NT2/D1 (cell line): ENCODE data around the gene ANKRD29.

Experiments used
- DNase-seq: peaks from one replicate; pipeline ENCODE4 v3.0.0-alpha.2; 2011; ENCODE audit warnings: low read depth, low spot score
- H3K27me3 ChIP-seq: 2 replicates; pipeline ENCODE4 v1.6.0; 2011; ENCODE audit warnings: mild to moderate bottlenecking; ENCODE audit not compliant: insufficient read length, insufficient read depth
- H3K36me3 ChIP-seq: 2 replicates; pipeline ENCODE4 v1.6.1; 2011; ENCODE audit warnings: mild to moderate bottlenecking, low read length, mixed read lengths; ENCODE audit not compliant: insufficient read depth, insufficient read length
- H3K4me1 ChIP-seq: 2 replicates; pipeline ENCODE4 v1.5.1; 2011; ENCODE audit not compliant: insufficient read depth, insufficient read length
- H3K4me3 ChIP-seq: 2 replicates; pipeline ENCODE4 v1.5.1; 2011; ENCODE audit warnings: low read depth; ENCODE audit not compliant: insufficient read length
- H3K9ac ChIP-seq: 2 replicates; pipeline ENCODE4 v1.6.0; 2011; ENCODE audit warnings: low read depth; ENCODE audit not compliant: insufficient read length
- H3K9me3 ChIP-seq: 2 replicates; pipeline ENCODE4 v1.5.1; 2011; ENCODE audit warnings: mild to moderate bottlenecking, low read length; ENCODE audit not compliant: insufficient read depth
- SUZ12 ChIP-seq: IDR thresholded peaks from 2 replicates; pipeline ENCODE4 v1.6.1; 2011; ENCODE audit not compliant: insufficient read length, insufficient read depth; ENCODE audit errors: extremely low read depth
- YY1 ChIP-seq: IDR thresholded peaks from 2 replicates; pipeline ENCODE4 v1.6.1; 2011; ENCODE audit not compliant: insufficient read length, insufficient read depth
- ZNF274 ChIP-seq: IDR thresholded peaks from 2 replicates; pipeline ENCODE4 v1.6.1; 2011; ENCODE audit warnings: mild to moderate bottlenecking, low read depth, low read length

The ANKRD29 gene

GRCh38 chr18:23575309-23575651 is 87.4 kb downstream of the ANKRD29 start:
- Histone ChIP-seq H3K9me3 (no peaks in the 10 kb centered on the region; the same call in 1 of the 2 replicates), H3K4me3 (no peak overlapping the region), H3K4me1 (no peaks in the 10 kb centered on the region), H3K9ac (no peak overlapping the region), H3K36me3 (peaks cover 34% of the 10 kb centered on the region), H3K27me3 (no peaks in the 10 kb centered on the region)
- no peak for DNase-seq
- TF ChIP-seq YY1 (no peak), ZNF274 (no peak), SUZ12 (no peak)

GRCh38 chr18:23574611-23575308 is 88.0 kb downstream of the ANKRD29 start:
- Histone ChIP-seq H3K9me3 (no peaks in the 10 kb centered on the region; the same call in 1 of the 2 replicates), H3K27me3 (no peaks in the 10 kb centered on the region), H3K36me3 (peaks cover 40% of the 10 kb centered on the region), H3K4me3 (no peak overlapping the region), H3K9ac (no peak overlapping the region), H3K4me1 (no peaks in the 10 kb centered on the region)
- TF ChIP-seq ZNF274: no peak
- TF ChIP-seq YY1: no peak
- TF ChIP-seq SUZ12: no peak
- DNase-seq: no peak

GRCh38 chr18:23573626-23574431 is 88.9 kb downstream of the ANKRD29 start:
- Histone ChIP-seq H3K4me1 (no peaks in the 10 kb centered on the region), H3K36me3 (peaks cover 48% of the 10 kb centered on the region), H3K9me3 (no peaks in the 10 kb centered on the region; the same call in 1 of the 2 replicates), H3K4me3 (no peak overlapping the region), H3K27me3 (no peaks in the 10 kb centered on the region), H3K9ac (no peak overlapping the region)
- no peak for DNase-seq
- TF ChIP-seq YY1 (no peak), SUZ12 (no peak), ZNF274 (no peak)

DNA sequence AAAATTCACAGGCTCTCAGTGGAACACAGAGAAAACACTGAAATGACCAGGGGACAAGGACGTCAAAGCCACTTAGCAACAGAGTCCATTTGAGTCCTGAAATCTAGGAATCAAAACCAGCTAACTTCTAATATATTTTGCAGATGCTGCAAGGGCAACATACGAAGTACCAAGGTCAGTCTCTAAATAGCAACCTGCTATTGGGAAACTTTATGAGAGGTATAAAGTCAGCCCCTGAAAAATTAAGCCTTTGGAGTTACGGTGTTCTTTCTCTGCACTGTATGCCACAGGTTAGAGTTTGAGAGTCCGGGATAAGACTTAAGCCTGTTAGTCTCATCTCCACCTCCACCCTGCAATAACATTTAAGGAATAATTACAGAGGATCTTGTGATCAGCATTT is 89.7 kb downstream of the ANKRD29 start:
- H3K4me1 ChIP-seq: no peaks in the 10 kb centered on the region
- H3K27me3 ChIP-seq: no peaks in the 10 kb centered on the region
- H3K9me3 ChIP-seq: no peaks in the 10 kb centered on the region
- TF ChIP-seq ZNF274: no peak
- TF ChIP-seq YY1: no peak
- TF ChIP-seq SUZ12: no peak
- DNase-seq: no peak
- H3K9ac ChIP-seq: no peak overlapping the region
- H3K4me3 ChIP-seq: no peak overlapping the region
- peaks cover 52% of the 10 kb centered on the region for H3K36me3 ChIP-seq

- H3K9ac ChIP-seq: no peak overlapping the region
- H3K4me1 ChIP-seq: no peaks in the 10 kb centered on the region
- TF ChIP-seq SUZ12: no peak
- TF ChIP-seq ZNF274: no peak
- H3K36me3 ChIP-seq: peaks cover 57% of the 10 kb centered on the region
- no peak overlapping the region for H3K4me3 ChIP-seq
- H3K9me3 ChIP-seq: no peaks in the 10 kb centered on the region
- no peak for DNase-seq
- no peaks in the 10 kb centered on the region for H3K27me3 ChIP-seq
These were observed 90.1 kb downstream of the ANKRD29 start for GRCh38 chr18:23572570-23572969.

DNA sequence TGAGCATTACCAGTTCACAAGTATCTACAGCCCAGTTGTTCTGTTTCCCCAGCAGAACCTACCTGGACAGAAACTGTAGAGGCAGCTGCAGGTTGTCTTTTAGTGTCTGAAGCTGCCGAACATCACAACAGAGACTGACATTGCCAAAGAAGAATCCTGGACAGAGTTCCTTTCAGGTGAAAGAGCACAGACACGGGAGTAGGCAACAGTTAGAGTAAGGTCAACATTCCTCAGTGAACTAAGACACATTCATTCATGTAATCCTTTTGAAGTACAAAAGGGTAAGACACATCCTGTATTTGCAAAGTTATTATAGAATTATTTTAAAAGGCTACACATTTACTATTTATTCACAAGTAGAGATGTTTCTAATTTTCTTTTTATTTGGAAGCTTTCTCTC is 90.7 kb downstream of the ANKRD29 start:
- Histone ChIP-seq H3K4me1 (no peaks in the 10 kb centered on the region), H3K36me3 (peaks cover 61% of the 10 kb centered on the region)
- DNase-seq: no peak

DNA sequence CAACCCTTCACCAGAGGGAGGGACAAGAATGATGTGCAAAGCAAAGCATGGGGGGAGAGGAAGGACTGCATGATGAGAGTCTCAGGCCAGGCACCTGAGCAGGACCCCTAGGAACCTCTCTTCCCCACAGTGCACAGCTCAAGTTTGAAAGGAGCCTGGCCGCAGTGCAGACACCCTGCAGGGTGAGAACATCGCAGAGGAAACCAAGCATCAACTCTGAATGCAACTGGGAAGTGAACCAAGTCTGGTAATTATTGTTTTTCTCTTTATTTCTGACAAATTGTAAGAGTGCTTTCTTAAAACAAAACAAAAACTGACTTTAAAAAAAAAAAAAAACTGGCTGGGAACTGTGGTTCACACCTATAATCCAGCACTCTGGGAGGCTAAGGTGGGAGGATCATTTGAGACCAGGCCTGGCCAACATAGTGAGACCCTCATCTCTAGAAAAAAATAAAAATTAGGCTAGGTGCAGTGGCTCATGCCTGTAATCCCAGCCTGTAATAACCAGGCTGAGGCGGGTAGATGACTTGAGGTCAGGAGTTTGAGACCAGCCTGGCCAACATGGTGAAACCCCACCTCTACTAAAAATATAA is 91.7 kb downstream of the ANKRD29 start:
- no peaks in the 10 kb centered on the region for H3K4me1 ChIP-seq
- H3K4me3 ChIP-seq: no peak overlapping the region
- no peak overlapping the region for H3K9ac ChIP-seq
- DNase-seq: no peak
- TF ChIP-seq ZNF274: no peak
- TF ChIP-seq SUZ12: no peak
- TF ChIP-seq YY1: no peak
- H3K9me3 ChIP-seq: no peaks in the 10 kb centered on the region
- peaks cover 67% of the 10 kb centered on the region for H3K36me3 ChIP-seq
- no peaks in the 10 kb centered on the region for H3K27me3 ChIP-seq

More for the DNA sequence above, 90.7 kb downstream of the ANKRD29 start:
- TF ChIP-seq SUZ12 (no peak), ZNF274 (no peak)
- Histone ChIP-seq H3K9ac (no peak overlapping the region), H3K27me3 (no peaks in the 10 kb centered on the region), H3K4me3 (no peak overlapping the region), H3K9me3 (no peaks in the 10 kb centered on the region)
